ENCODE data around the gene OR2A42. TPM values are rescaled to one million over a fixed set of nuclear protein-coding genes. Genes with fewer than 3 reads are reported as not detected.
"Not testable (repeated sequence)": the region's sequence is repeated elsewhere in the genome, so short reads cannot be mapped to it uniquely, and the experiment has no call there.

The OR2A42 gene
- total RNA-seq, 1 experiment from 2014 or later, result not detected

- H3K4me3 Mint-ChIP-seq (ENCODE audit: unreplicated experiment); intact Hi-C loops (cut with micrococcal nuclease; ENCODE audit: unreplicated experiment); H3K27me3 ChIP-seq (replicated peaks; ENCODE audit: control insufficient read depth, insufficient read depth, low read length); H3K9me3 Mint-ChIP-seq (ENCODE audit: unreplicated experiment); POLR2A ChIA-PET; H3K4me3 ChIP-seq (ENCODE audit: low read depth, low read length); DNase-seq; H3K9me3 ChIP-seq; H3K36me3 ChIP-seq (ENCODE audit: control insufficient read depth, insufficient read depth, low read length); H3K4me1 ChIP-seq; BruUV-seq (replicated peaks); H3K4me1 Mint-ChIP-seq (ENCODE audit: low read depth, unreplicated experiment); CTCF ChIA-PET; H3K27me3 Mint-ChIP-seq (ENCODE audit: insufficient read depth, unreplicated experiment); H3K27ac Mint-ChIP-seq (ENCODE audit: unreplicated experiment); H3K36me3 Mint-ChIP-seq (ENCODE audit: insufficient read depth, unreplicated experiment): not testable (repeated sequence)
Observed at GRCh38 chr7:144218581-144218980, 20.8 kb downstream of the OR2A42 start.

GRCh38 chr7:144217200-144217599 is 22.2 kb downstream of the OR2A42 start:
- H3K4me1 ChIP-seq; H3K9me3 Mint-ChIP-seq (ENCODE audit: unreplicated experiment); H3K4me3 Mint-ChIP-seq (ENCODE audit: unreplicated experiment); H3K27me3 Mint-ChIP-seq (ENCODE audit: insufficient read depth, unreplicated experiment); intact Hi-C loops (cut with micrococcal nuclease; ENCODE audit: unreplicated experiment); H3K36me3 ChIP-seq (ENCODE audit: control insufficient read depth, insufficient read depth, low read length); CTCF ChIA-PET; H3K27me3 ChIP-seq (replicated peaks; ENCODE audit: control insufficient read depth, insufficient read depth, low read length); H3K9me3 ChIP-seq; DNase-seq; H3K4me1 Mint-ChIP-seq (ENCODE audit: low read depth, unreplicated experiment); BruUV-seq (replicated peaks); H3K36me3 Mint-ChIP-seq (ENCODE audit: insufficient read depth, unreplicated experiment); H3K4me3 ChIP-seq (ENCODE audit: low read depth, low read length); H3K27ac Mint-ChIP-seq (ENCODE audit: unreplicated experiment); POLR2A ChIA-PET: not testable (repeated sequence)

DNA sequence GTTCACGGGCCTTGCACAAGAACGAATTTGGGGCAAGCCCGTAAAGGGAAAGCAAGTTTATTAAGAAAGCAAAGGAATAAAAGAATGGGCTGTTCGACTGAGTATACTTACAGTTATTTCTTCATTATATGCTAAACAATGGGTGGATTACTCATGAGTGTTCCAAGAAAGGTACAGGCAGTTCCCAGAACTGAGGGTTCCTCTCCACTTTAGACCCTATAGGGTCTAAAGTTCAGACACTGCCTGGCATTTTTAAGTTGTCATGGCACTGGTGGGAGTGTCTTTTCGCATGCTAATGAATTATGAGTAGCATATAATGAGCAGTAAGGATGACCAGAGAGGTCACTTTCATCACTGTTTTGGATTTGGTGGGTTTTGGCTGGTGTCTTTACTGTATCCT is 34.1 kb downstream of the OR2A42 start:
- POLR2A ChIA-PET; intact Hi-C loops (cut with micrococcal nuclease; ENCODE audit: unreplicated experiment); H3K36me3 Mint-ChIP-seq (ENCODE audit: insufficient read depth, unreplicated experiment); CTCF ChIA-PET; H3K9me3 Mint-ChIP-seq (ENCODE audit: unreplicated experiment); DNase-seq; H3K27me3 Mint-ChIP-seq (ENCODE audit: insufficient read depth, unreplicated experiment); H3K9me3 ChIP-seq; H3K4me3 Mint-ChIP-seq (ENCODE audit: unreplicated experiment); H3K36me3 ChIP-seq (ENCODE audit: control insufficient read depth, insufficient read depth, low read length); H3K4me1 ChIP-seq; H3K4me1 Mint-ChIP-seq (ENCODE audit: low read depth, unreplicated experiment); H3K27ac Mint-ChIP-seq (ENCODE audit: unreplicated experiment); H3K27me3 ChIP-seq (replicated peaks; ENCODE audit: control insufficient read depth, insufficient read depth, low read length); H3K4me3 ChIP-seq (ENCODE audit: low read depth, low read length); BruUV-seq (replicated peaks): not testable (repeated sequence)

- H3K9me3 Mint-ChIP-seq (ENCODE audit: unreplicated experiment); H3K4me1 Mint-ChIP-seq (ENCODE audit: low read depth, unreplicated experiment); CTCF ChIA-PET; POLR2A ChIA-PET; H3K9me3 ChIP-seq; H3K36me3 Mint-ChIP-seq (ENCODE audit: insufficient read depth, unreplicated experiment); H3K27me3 ChIP-seq (replicated peaks; ENCODE audit: control insufficient read depth, insufficient read depth, low read length); H3K4me3 Mint-ChIP-seq (ENCODE audit: unreplicated experiment); H3K27me3 Mint-ChIP-seq (ENCODE audit: insufficient read depth, unreplicated experiment); H3K4me3 ChIP-seq (ENCODE audit: low read depth, low read length); H3K27ac Mint-ChIP-seq (ENCODE audit: unreplicated experiment); intact Hi-C loops (cut with micrococcal nuclease; ENCODE audit: unreplicated experiment); H3K36me3 ChIP-seq (ENCODE audit: control insufficient read depth, insufficient read depth, low read length); DNase-seq; BruUV-seq (replicated peaks); H3K4me1 ChIP-seq: not testable (repeated sequence)
Observed at GRCh38 chr7:144203086-144203485, 36.3 kb downstream of the OR2A42 start.

- H3K36me3 ChIP-seq (ENCODE audit: control insufficient read depth, insufficient read depth, low read length); intact Hi-C loops (cut with micrococcal nuclease; ENCODE audit: unreplicated experiment); BruUV-seq (replicated peaks); H3K27me3 ChIP-seq (replicated peaks; ENCODE audit: control insufficient read depth, insufficient read depth, low read length); H3K4me1 Mint-ChIP-seq (ENCODE audit: low read depth, unreplicated experiment); POLR2A ChIA-PET; H3K4me3 Mint-ChIP-seq (ENCODE audit: unreplicated experiment); H3K27ac Mint-ChIP-seq (ENCODE audit: unreplicated experiment); H3K4me3 ChIP-seq (ENCODE audit: low read depth, low read length); H3K9me3 ChIP-seq; H3K9me3 Mint-ChIP-seq (ENCODE audit: unreplicated experiment); H3K4me1 ChIP-seq; DNase-seq; CTCF ChIA-PET; H3K27me3 Mint-ChIP-seq (ENCODE audit: insufficient read depth, unreplicated experiment); H3K36me3 Mint-ChIP-seq (ENCODE audit: insufficient read depth, unreplicated experiment): not testable (repeated sequence)
Observed at GRCh38 chr7:144201978-144202377, 37.4 kb downstream of the OR2A42 start.

GRCh38 chr7:144198934-144199333 is 40.5 kb downstream of the OR2A42 start:
- intact Hi-C loops (cut with micrococcal nuclease; ENCODE audit: unreplicated experiment); H3K36me3 Mint-ChIP-seq (ENCODE audit: insufficient read depth, unreplicated experiment); H3K27me3 ChIP-seq (replicated peaks; ENCODE audit: control insufficient read depth, insufficient read depth, low read length); H3K4me1 ChIP-seq; BruUV-seq (replicated peaks); H3K9me3 Mint-ChIP-seq (ENCODE audit: unreplicated experiment); H3K4me1 Mint-ChIP-seq (ENCODE audit: low read depth, unreplicated experiment); H3K4me3 ChIP-seq (ENCODE audit: low read depth, low read length); H3K9me3 ChIP-seq; POLR2A ChIA-PET; CTCF ChIA-PET; H3K27me3 Mint-ChIP-seq (ENCODE audit: insufficient read depth, unreplicated experiment); H3K4me3 Mint-ChIP-seq (ENCODE audit: unreplicated experiment); DNase-seq; H3K36me3 ChIP-seq (ENCODE audit: control insufficient read depth, insufficient read depth, low read length); H3K27ac Mint-ChIP-seq (ENCODE audit: unreplicated experiment): not testable (repeated sequence)

DNA sequence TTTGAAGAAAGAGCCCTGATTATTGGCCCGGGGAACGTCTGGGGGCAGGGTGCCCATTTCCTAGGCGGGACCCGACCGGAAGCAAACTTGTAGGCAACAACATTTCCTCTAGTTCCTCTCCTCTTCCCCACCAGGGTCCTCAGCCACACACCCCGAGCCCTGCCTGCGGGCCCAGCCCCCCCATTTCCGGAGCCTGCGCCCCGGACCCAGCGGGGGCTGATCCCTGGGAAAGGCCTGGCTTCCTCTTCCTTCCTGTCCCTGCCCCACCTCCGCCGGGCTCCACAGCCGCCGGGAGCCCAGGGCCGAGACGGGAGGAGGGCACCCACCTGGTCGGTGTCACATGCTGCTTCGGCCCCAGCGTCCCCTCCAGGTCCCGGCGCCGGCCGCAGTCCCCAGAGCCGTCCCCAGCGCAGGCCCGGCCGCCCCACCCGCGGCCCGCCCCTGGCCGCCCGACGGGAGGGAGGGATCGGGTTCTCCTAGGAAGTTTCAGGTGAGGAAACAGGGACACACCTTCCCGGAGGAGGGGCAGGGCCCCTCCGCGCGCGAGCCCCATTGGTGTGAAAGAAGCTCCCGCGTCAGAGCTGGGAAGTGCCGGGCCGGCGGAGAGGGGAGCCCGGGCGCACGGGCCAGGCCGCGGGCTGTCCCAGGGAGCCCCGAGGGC is 44.1 kb downstream of the OR2A42 start, which contains the start of gene ARHGEF35:
Gene ARHGEF35 (minus strand): TSS at position 622 of the 661 bp plus-strand sequence. CDS start 7,450 bp downstream, outside the sequence.
- H3K4me3 ChIP-seq (ENCODE audit: low read depth, low read length), result peak within 1 kb of the TSS; percentile 18
- BruUV-seq (replicated peaks); H3K27me3 Mint-ChIP-seq (ENCODE audit: insufficient read depth, unreplicated experiment); H3K9me3 ChIP-seq; POLR2A ChIA-PET; H3K9me3 Mint-ChIP-seq (ENCODE audit: unreplicated experiment); H3K27ac Mint-ChIP-seq (ENCODE audit: unreplicated experiment); H3K4me1 Mint-ChIP-seq (ENCODE audit: low read depth, unreplicated experiment); H3K27me3 ChIP-seq (replicated peaks; ENCODE audit: control insufficient read depth, insufficient read depth, low read length); H3K36me3 ChIP-seq (ENCODE audit: control insufficient read depth, insufficient read depth, low read length); CTCF ChIA-PET; intact Hi-C loops (cut with micrococcal nuclease; ENCODE audit: unreplicated experiment); H3K4me1 ChIP-seq; H3K36me3 Mint-ChIP-seq (ENCODE audit: insufficient read depth, unreplicated experiment): not testable (repeated sequence)
- H3K4me3 Mint-ChIP-seq (ENCODE audit: unreplicated experiment), result peak within 1 kb of the TSS; percentile 57
- peak; percentile 68 to 79 for DNase-seq
